Esophagus squamous epithelium (tissue), 5 donors: ENCODE results near the gene FLNB. TPM values are rescaled to one million over a fixed set of nuclear protein-coding genes. Genes with fewer than 3 reads are reported as not detected.

ENCODE experiments used
- DNase-seq: peaks from one replicate; lab custom pipeline; 2025; lab: John Stamatoyannopoulos, UW
- H3K27ac ChIP-seq, 4 donors: fragments of 200-600 bp; sonication (generic); one replicate each; pipeline ENCODE4 v1.5.1; 2016 to 2019; ENCODE audit warnings: mild to moderate bottlenecking in 1 of 4
- H3K27me3 ChIP-seq, 4 donors: fragments of 200-600 bp; sonication (generic); 1 replicate in 3 of 4; 2 replicates in 1 of 4; pipeline versions ENCODE4 v1.5.1 to v1.6.0; 2017 to 2021; ENCODE audit warnings: antibody characterized with exemption in 1 of 4
- H3K36me3 ChIP-seq, 3 donors: fragments of 200-600 bp; sonication (generic); one replicate each; pipeline ENCODE4 v1.5.1; 2016 to 2019
- H3K4me1 ChIP-seq, 3 donors: fragments of 200-600 bp; sonication (generic); one replicate each; pipeline ENCODE4 v1.5.1; 2017 to 2019
- H3K4me3 ChIP-seq, 4 donors: fragments of 200-600 bp; sonication (generic); 1 replicate in 3 of 4; 2 replicates in 1 of 4; pipeline ENCODE4 v1.5.1; 2016 to 2019; ENCODE audit warnings: mild to moderate bottlenecking in 2 of 4, moderate library complexity in 1 of 4
- H3K9me3 ChIP-seq, 3 donors: fragments of 200-600 bp; sonication (generic); one replicate each; pipeline ENCODE4 v1.5.1; 2016 to 2019
- CTCF ChIP-seq, 6 experiments: fragments of 450-650 bp in 4 of 6; fragments of 200-600 bp in 2 of 6; sonication (generic) in 2 of 6; IDR thresholded peaks; one replicate each; pipeline ENCODE4 v1.5.1; 2016 to 2019; ENCODE audit warnings: antibody characterized with exemption in 6 of 6, mild to moderate bottlenecking in 4 of 6, moderate library complexity in 4 of 6
- POLR2A ChIP-seq, 4 donors: fragments of 450-650 bp; IDR thresholded peaks; one replicate each; pipeline ENCODE4 v1.6.1; 2017; ENCODE audit warnings: antibody characterized with exemption in 4 of 4, mild to moderate bottlenecking in 4 of 4, moderate library complexity in 3 of 4
- WGBS, 2 donors: methylation state at CpG; one replicate each; pipeline ENCODE4 v1.1.5; 2018; 5-methylcytosine and 5-hydroxymethylcytosine counted together
- intact Hi-C: fragments of 100-400 bp; cut with DNase I; formaldehyde crosslinking; loops from one replicate; pipeline ENCODE4 v1.15.0; 2022
- total RNA-seq, 4 donors: library from RNA; depleted of rRNA; stranded (reverse); fragments of >200 nt; gene quantifications; one replicate each; pipeline ENCODE4 v1.1.0, GENCODE V29; 2016
- donor health status: DM: yes; HTN: yes; CAD: no.

FLNB gene
- total RNA-seq, 4 donors from 2014 or later, result 65.4 to 77.0 (median 71.5) TPM

DNA sequence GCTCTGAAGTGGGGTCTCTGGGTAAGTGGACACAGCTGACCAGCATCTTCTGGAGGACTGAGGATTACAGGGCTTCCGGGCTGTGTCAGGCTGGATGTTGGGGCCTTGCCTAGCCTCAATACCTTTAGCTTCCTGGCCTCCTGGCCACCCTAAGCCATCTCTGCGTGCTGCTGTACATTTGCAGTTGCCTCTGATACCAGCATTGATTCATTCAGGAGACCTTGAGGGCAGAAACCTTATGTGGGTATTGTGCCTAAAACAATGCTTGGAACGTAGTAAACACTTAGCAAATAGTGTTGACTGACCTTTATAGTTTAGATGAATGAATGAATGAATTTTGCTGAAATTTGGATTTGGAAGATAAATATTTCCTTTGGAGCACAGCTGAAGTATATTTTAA is 97.0 kb downstream of the FLNB start:
- H3K36me3 ChIP-seq, result peaks cover 8 to 91% (median 18%) of the 10 kb centered on the region in 3 donors
- no peak for DNase-seq
- intact Hi-C loops, result no loop called here
- no peak for TF ChIP-seq POLR2A (IDR thresholded peaks at IDR 0.05)
- TF ChIP-seq CTCF (IDR thresholded peaks at IDR 0.05), result no peak
- H3K27me3 ChIP-seq, result no peaks in the 10 kb centered on the region
- H3K27ac ChIP-seq, result peak overlapping the region in 3 of 4 donors; percentile 8 to 86 (median 78)
- H3K4me1 ChIP-seq, result peaks cover 13 to 51% (median 25%) of the 10 kb centered on the region in 3 donors
- no peaks in the 10 kb centered on the region for H3K9me3 ChIP-seq
- H3K4me3 ChIP-seq, result no peak overlapping the region
- 81 to 82% methylated on average over 1 to 2 of the region's 3 CpGs for WGBS, 2 donors

GRCh38 chr3:58106061-58106460 is 97.8 kb downstream of the FLNB start:
- no peaks in the 10 kb centered on the region for H3K9me3 ChIP-seq
- 92% methylated on average over 2 of the region's 2 CpGs for WGBS, 2 donors
- no peak for DNase-seq
- H3K4me3 ChIP-seq, result no peak overlapping the region
- peaks cover 13 to 59% (median 25%) of the 10 kb centered on the region in 3 donors for H3K4me1 ChIP-seq
- TF ChIP-seq POLR2A (IDR thresholded peaks at IDR 0.05) (no peak), CTCF (IDR thresholded peaks at IDR 0.05) (no peak)
- H3K36me3 ChIP-seq, result peaks cover 8 to 91% (median 18%) of the 10 kb centered on the region in 3 donors
- no peaks in the 10 kb centered on the region for H3K27me3 ChIP-seq
- intact Hi-C loops, result no loop called here
- no peak overlapping the region for H3K27ac ChIP-seq

GRCh38 chr3:58106640-58107039 is 98.4 kb downstream of the FLNB start:
- TF ChIP-seq CTCF (IDR thresholded peaks at IDR 0.05), result no peak
- no peak for TF ChIP-seq POLR2A (IDR thresholded peaks at IDR 0.05)
- DNase-seq, result no peak
- Histone ChIP-seq H3K36me3 (peaks cover 8 to 89% (median 18%) of the 10 kb centered on the region in 3 donors), H3K27me3 (no peaks in the 10 kb centered on the region), H3K4me3 (no peak overlapping the region), H3K4me1 (peaks cover 16 to 62% (median 27%) of the 10 kb centered on the region in 3 donors), H3K9me3 (no peaks in the 10 kb centered on the region), H3K27ac (no peak overlapping the region)
- intact Hi-C loops, result no loop called here
- WGBS, 2 donors, result 96 to 100% methylated on average over 8 of the region's 8 CpGs

DNA sequence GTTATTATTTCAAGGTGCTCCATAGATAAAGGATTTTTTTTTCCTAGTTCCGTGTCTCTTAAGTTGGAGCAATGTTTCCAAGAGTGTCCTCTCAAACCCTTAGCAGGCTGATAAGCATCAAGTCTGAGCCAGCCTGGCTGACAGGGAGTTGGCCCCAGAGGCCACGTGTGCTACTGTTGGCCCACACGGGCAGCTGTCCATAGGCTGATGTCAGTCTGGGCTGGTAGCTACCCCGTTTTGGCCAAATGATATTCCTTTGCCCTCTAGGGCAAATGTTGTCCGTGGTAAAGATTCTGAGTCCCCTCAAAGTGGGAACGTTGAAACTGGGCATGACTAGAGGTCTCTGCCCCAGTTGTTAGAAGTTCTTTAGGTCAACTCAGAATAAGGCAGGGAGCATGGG is 99.4 kb downstream of the FLNB start:
- H3K4me1 ChIP-seq, result peaks cover 14 to 62% (median 31%) of the 10 kb centered on the region in 3 donors
- H3K9me3 ChIP-seq, result no peaks in the 10 kb centered on the region
- 83 to 86% methylated on average over 4 to 6 of the region's 6 CpGs for WGBS, 2 donors
- H3K27me3 ChIP-seq, result no peaks in the 10 kb centered on the region
- peaks cover 8 to 89% (median 24%) of the 10 kb centered on the region in 3 donors for H3K36me3 ChIP-seq
- TF ChIP-seq CTCF (IDR thresholded peaks at IDR 0.05) (no peak), POLR2A (IDR thresholded peaks at IDR 0.05) (no peak)
- intact Hi-C loops, result no loop called here
- no peak for DNase-seq
- H3K27ac ChIP-seq, result no peak overlapping the region
- H3K4me3 ChIP-seq, result no peak overlapping the region

DNA sequence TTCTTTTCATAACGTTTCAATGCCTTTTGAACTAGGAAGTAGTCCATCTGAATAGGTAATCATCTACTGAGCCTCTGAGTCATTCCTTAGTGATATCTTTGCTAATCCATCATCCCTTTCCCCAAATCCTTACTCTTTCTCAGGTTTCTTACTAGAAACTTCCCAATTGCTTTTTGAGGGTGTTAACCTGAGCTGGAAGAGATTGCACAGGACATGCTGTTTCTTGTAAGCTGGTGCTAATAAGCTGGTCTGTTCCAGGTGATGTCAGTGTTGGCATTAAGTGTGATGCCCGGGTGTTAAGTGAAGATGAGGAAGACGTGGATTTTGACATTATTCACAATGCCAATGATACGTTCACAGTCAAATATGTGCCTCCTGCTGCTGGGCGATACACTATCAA is 101.5 kb downstream of the FLNB start:
- intact Hi-C loops, result no loop called here
- peaks cover 8 to 42% (median 18%) of the 10 kb centered on the region in 3 donors for H3K4me1 ChIP-seq
- peak overlapping the region; percentile 47 to 92 (median 73) for H3K27ac ChIP-seq
- H3K4me3 ChIP-seq, result no peak overlapping the region
- 52 to 59% methylated on average over 5 of the region's 5 CpGs for WGBS, 2 donors
- TF ChIP-seq POLR2A (IDR thresholded peaks at IDR 0.05) (no peak), CTCF (IDR thresholded peaks at IDR 0.05) (no peak)
- DNase-seq, result no peak
- peaks cover 8 to 99% (median 32%) of the 10 kb centered on the region in 3 donors for H3K36me3 ChIP-seq
- H3K9me3 ChIP-seq, result no peaks in the 10 kb centered on the region
- no peaks in the 10 kb centered on the region for H3K27me3 ChIP-seq
